ENCODE measurements around the gene KSR1.
"Not testable (repeated sequence)": the region's sequence is repeated elsewhere in the genome, so short reads cannot be mapped to it uniquely, and the experiment has no call there.

The KSR1 gene

GRCh38 chr17:27455236-27455913, 873 bp upstream of the KSR1 start:
- no peak for DNase-seq

GRCh38 chr17:27456681-27457359, 572 bp downstream of the KSR1 start:
- no peak for DNase-seq

- no peak for DNase-seq
Measured at GRCh38 chr17:27457360-27457715, 1.1 kb downstream of the KSR1 start.

- no peak for DNase-seq
Measured at GRCh38 chr17:27457731-27458523, 1.7 kb downstream of the KSR1 start.

- DNase-seq = no peak
Measured at GRCh38 chr17:27458524-27458908, 2.3 kb downstream of the KSR1 start.

- DNase-seq = no peak
Measured at GRCh38 chr17:27459433-27459832, 3.2 kb downstream of the KSR1 start.

GRCh38 chr17:27460196-27460725, 4.0 kb downstream of the KSR1 start:
- no peak for DNase-seq

GRCh38 chr17:27461192-27461859, 5.1 kb downstream of the KSR1 start:
- DNase-seq = no peak

GRCh38 chr17:27462149-27462548, 5.9 kb downstream of the KSR1 start:
- DNase-seq = no peak

- DNase-seq = no peak
Measured at GRCh38 chr17:27462714-27463113, 6.5 kb downstream of the KSR1 start.

GRCh38 chr17:27463235-27463677, 7.0 kb downstream of the KSR1 start:
- no peak for DNase-seq

GRCh38 chr17:27464019-27464418, 7.8 kb downstream of the KSR1 start:
- not testable (repeated sequence) for DNase-seq

GRCh38 chr17:27464431-27464830, 8.2 kb downstream of the KSR1 start:
- no peak for DNase-seq

GRCh38 chr17:27465875-27466274, 9.6 kb downstream of the KSR1 start:
- DNase-seq = not testable (repeated sequence)

- DNase-seq = no peak
Measured at GRCh38 chr17:27466376-27466742, 10.1 kb downstream of the KSR1 start.

GRCh38 chr17:27466743-27467375, 10.6 kb downstream of the KSR1 start:
- peak; percentile 32 for DNase-seq

- DNase-seq = no peak
Measured at GRCh38 chr17:27469256-27469655, 13.0 kb downstream of the KSR1 start.

GRCh38 chr17:27471321-27472269, 15.3 kb downstream of the KSR1 start:
- peak; percentile 35 for DNase-seq

GRCh38 chr17:27473190-27473747, 17.0 kb downstream of the KSR1 start:
- no peak for DNase-seq

GRCh38 chr17:27473748-27474609, 17.7 kb downstream of the KSR1 start:
- peak; percentile 75 for DNase-seq

All from central memory CD4-positive, alpha-beta T cell (primary cell).